KMS-11 (cell line): ENCODE data around the gene RNF11.
"Not testable (repeated sequence)": the region's sequence is repeated elsewhere in the genome, so short reads cannot be mapped to it uniquely, and the experiment has no call there.

Experiments
- H2AFZ ChIP-seq: fragments of 200-600 bp; sonication (generic); 2 replicates; pipeline ENCODE4 v1.6.1; 2016; ENCODE audit warnings: antibody characterized with exemption, mixed run types, low read depth
- H3K27ac ChIP-seq: fragments of 200-600 bp; sonication (generic); 2 replicates; pipeline ENCODE4 v1.6.1; 2016; ENCODE audit warnings: mild to moderate bottlenecking, mixed run types
- H3K27me3 ChIP-seq: fragments of 200-600 bp; sonication (generic); 2 replicates; pipeline ENCODE4 v1.6.1; 2017; ENCODE audit warnings: mild to moderate bottlenecking, low read depth, mixed run types, moderate library complexity; ENCODE audit not compliant: insufficient read depth
- H3K36me3 ChIP-seq: fragments of 200-600 bp; sonication (generic); 2 replicates; pipeline ENCODE4 v1.6.1; 2017; ENCODE audit warnings: mild to moderate bottlenecking, mixed run types; ENCODE audit not compliant: insufficient read depth
- H3K4me1 ChIP-seq: fragments of 200-600 bp; sonication (generic); 2 replicates; pipeline ENCODE4 v1.6.1; 2016; ENCODE audit warnings: mild to moderate bottlenecking, low read depth, mixed run types; ENCODE audit not compliant: poor library complexity, severe bottlenecking
- H3K4me2 ChIP-seq: fragments of 200-600 bp; sonication (generic); 2 replicates; pipeline ENCODE4 v1.7.0; 2016; ENCODE audit warnings: mild to moderate bottlenecking, mixed run types
- H3K4me3 ChIP-seq: fragments of 200-600 bp; sonication (generic); IDR thresholded peaks from 2 replicates; pipeline ENCODE4 v1.6.1; 2017; ENCODE audit warnings: low read depth, low read length, mixed read lengths; ENCODE audit not compliant: insufficient read depth
- H3K79me2 ChIP-seq: fragments of 200-600 bp; sonication (generic); 2 replicates; pipeline ENCODE4 v1.6.1; 2016; ENCODE audit warnings: low read depth, mixed run types; ENCODE audit not compliant: insufficient read depth
- H3K9ac ChIP-seq: fragments of 200-600 bp; sonication (generic); 2 replicates; pipeline ENCODE4 v1.6.1; 2016; ENCODE audit warnings: mild to moderate bottlenecking, mixed run types
- H4K20me1 ChIP-seq: fragments of 200-600 bp; sonication (generic); 2 replicates; pipeline ENCODE4 v1.6.1; 2016; ENCODE audit warnings: mild to moderate bottlenecking, mixed run types; ENCODE audit not compliant: insufficient read depth
- TF ChIP-seq, protein P1 (sequence below): fragments of 200-600 bp; sonication (generic); conservative IDR thresholded peaks from 2 replicates; pipeline ENCODE4 v1.6.1; 2017; ENCODE audit warnings: low read depth, mild to moderate bottlenecking, antibody characterized with exemption, low read length, moderate library complexity, mixed read lengths

Gene RNF11

DNA sequence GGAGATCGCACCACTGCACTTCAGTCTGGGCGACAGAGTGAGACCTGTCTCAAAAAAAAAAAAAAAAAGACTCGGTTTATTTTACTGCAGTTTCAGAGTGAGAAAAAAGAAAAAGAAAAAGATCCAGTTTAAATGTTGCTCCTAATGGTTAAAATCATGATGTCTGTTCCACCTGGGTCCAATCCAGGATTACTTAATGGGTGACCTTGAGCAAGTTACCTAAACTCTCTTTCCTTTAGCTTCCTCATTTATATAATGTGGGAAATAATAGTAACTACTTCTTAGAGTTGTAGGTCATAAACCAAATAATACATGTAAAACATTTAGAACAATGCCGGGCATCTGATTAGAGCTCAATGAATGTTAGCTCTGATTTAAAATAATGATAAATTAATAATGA, 19.4 kb upstream of the RNF11 start:
- Histone ChIP-seq H3K9ac (no peak overlapping the region), H3K4me2 (no peak overlapping the region)

DNA sequence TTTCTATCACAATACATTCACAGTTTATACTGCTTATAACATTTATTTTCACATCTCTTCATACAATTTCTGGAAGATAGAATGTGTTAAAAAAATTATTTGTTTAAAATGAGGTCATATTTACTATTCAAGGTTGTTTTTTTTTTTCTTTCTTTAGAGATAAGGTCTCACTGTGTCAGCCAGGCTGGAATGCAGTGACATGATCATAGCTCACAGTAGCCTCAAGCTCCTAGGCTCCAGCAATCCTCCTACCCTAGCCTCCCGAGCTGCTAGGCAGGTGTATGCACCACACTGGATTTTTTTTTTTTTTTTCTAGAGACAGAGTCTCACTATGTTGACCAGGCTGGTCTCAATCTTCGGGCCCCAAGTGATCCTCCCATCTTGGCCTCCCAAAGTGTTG, 19.0 kb upstream of the RNF11 start:
- Histone ChIP-seq H3K4me2 (no peak overlapping the region), H3K27me3 (no peaks in the 10 kb centered on the region), H4K20me1 (no peaks in the 10 kb centered on the region), H3K4me1 (peaks cover 36% of the 10 kb centered on the region), H3K79me2 (no peaks in the 10 kb centered on the region), H3K27ac (no peak overlapping the region), H3K4me3 (no peak overlapping the region), H2AFZ (no peak overlapping the region), H3K36me3 (no peaks in the 10 kb centered on the region), H3K9ac (no peak overlapping the region)
- TF ChIP-seq, protein P1, sequence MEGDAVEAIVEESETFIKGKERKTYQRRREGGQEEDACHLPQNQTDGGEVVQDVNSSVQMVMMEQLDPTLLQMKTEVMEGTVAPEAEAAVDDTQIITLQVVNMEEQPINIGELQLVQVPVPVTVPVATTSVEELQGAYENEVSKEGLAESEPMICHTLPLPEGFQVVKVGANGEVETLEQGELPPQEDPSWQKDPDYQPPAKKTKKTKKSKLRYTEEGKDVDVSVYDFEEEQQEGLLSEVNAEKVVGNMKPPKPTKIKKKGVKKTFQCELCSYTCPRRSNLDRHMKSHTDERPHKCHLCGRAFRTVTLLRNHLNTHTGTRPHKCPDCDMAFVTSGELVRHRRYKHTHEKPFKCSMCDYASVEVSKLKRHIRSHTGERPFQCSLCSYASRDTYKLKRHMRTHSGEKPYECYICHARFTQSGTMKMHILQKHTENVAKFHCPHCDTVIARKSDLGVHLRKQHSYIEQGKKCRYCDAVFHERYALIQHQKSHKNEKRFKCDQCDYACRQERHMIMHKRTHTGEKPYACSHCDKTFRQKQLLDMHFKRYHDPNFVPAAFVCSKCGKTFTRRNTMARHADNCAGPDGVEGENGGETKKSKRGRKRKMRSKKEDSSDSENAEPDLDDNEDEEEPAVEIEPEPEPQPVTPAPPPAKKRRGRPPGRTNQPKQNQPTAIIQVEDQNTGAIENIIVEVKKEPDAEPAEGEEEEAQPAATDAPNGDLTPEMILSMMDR, result no peak

More for the DNA sequence above, 19.4 kb upstream of the RNF11 start:
- H3K27ac ChIP-seq, result no peak overlapping the region
- no peaks in the 10 kb centered on the region for H3K36me3 ChIP-seq
- H3K4me3 ChIP-seq, result no peak overlapping the region
- TF ChIP-seq, protein P1, result no peak
- no peaks in the 10 kb centered on the region for H4K20me1 ChIP-seq
- H2AFZ ChIP-seq, result no peak overlapping the region
- no peaks in the 10 kb centered on the region for H3K27me3 ChIP-seq
- H3K4me1 ChIP-seq, result peaks cover 36% of the 10 kb centered on the region
- no peaks in the 10 kb centered on the region for H3K79me2 ChIP-seq

DNA sequence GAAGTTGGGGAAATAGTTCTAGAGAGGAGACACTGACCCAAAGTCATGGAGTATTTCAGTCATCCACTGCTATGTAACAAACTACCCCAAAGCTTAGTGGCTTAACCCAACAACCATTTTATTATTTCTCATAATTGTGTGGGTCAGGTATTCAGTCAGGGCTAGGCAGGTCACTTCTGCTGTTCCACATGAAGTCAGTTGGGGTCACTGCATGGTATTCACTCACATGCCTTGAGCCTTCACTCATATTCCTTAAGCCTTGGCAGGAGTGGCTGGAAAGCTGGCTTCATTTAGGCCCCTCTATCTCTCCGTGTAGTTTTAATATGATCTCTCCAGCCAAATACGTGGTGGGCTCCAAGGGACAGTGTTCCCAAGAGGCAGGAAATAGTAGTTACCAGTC, 17.5 kb upstream of the RNF11 start:
- H2AFZ ChIP-seq, result no peak overlapping the region
- no peaks in the 10 kb centered on the region for H3K79me2 ChIP-seq
- no peaks in the 10 kb centered on the region for H3K27me3 ChIP-seq
- H3K27ac ChIP-seq, result no peak overlapping the region
- peaks cover 30% of the 10 kb centered on the region for H3K4me1 ChIP-seq
- H4K20me1 ChIP-seq, result no peaks in the 10 kb centered on the region
- H3K9ac ChIP-seq, result no peak overlapping the region
- no peak overlapping the region for H3K4me3 ChIP-seq
- H3K4me2 ChIP-seq, result no peak overlapping the region
- TF ChIP-seq, protein P1, result no peak
- H3K36me3 ChIP-seq, result no peaks in the 10 kb centered on the region

DNA sequence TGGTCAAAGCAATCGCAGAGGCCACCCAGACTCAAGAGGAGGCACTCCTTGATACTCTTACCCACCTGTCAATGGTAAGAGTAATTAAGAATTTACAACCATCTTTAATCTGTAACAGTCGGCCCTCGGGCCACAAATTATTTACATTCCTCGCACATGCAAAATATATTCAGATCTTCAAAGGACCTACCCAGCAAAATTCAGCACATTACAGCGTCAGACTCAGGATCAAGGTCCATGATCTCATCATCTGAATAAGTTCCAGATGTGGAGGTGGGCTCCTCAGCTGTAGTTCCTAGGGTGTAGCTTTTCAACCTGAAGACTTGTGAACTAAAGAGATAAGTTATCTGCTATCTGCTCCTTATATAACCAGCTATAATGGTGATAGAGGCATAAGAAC, 17.1 kb upstream of the RNF11 start:
- Histone ChIP-seq H2AFZ (no peak overlapping the region), H3K4me1 (peaks cover 26% of the 10 kb centered on the region), H3K27ac (no peak overlapping the region), H3K36me3 (no peaks in the 10 kb centered on the region), H3K9ac (no peak overlapping the region), H4K20me1 (no peaks in the 10 kb centered on the region), H3K4me2 (no peak overlapping the region), H3K27me3 (no peaks in the 10 kb centered on the region), H3K4me3 (no peak overlapping the region), H3K79me2 (no peaks in the 10 kb centered on the region)
- TF ChIP-seq, protein P1, result no peak

DNA sequence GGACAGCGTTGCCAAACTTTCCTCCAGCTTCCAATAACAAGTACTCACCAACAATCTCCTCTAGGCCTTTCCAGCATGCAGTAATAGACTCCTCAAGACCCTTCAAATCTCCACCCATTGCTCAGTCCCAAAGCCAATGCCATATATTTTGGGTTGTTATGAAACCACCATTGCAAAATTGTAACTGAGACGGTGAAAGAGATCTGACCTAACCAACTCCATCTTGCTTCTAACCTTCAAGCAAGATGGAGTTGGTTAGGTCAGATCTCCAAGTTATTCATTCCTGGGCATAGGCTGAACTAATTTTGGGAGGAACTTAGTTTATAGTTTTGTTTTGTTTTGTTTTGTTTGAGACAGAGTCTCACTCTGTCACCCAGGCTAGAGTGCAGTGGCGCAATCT, 14.5 kb upstream of the RNF11 start:
- not testable (repeated sequence) for H3K79me2 ChIP-seq, H4K20me1 ChIP-seq, H3K4me1 ChIP-seq, H2AFZ ChIP-seq, H3K4me2 ChIP-seq, H3K4me3 ChIP-seq, H3K9ac ChIP-seq, H3K27ac ChIP-seq, H3K36me3 ChIP-seq, H3K27me3 ChIP-seq
